ENCODE data around the gene FGD5.

FGD5 gene

DNA sequence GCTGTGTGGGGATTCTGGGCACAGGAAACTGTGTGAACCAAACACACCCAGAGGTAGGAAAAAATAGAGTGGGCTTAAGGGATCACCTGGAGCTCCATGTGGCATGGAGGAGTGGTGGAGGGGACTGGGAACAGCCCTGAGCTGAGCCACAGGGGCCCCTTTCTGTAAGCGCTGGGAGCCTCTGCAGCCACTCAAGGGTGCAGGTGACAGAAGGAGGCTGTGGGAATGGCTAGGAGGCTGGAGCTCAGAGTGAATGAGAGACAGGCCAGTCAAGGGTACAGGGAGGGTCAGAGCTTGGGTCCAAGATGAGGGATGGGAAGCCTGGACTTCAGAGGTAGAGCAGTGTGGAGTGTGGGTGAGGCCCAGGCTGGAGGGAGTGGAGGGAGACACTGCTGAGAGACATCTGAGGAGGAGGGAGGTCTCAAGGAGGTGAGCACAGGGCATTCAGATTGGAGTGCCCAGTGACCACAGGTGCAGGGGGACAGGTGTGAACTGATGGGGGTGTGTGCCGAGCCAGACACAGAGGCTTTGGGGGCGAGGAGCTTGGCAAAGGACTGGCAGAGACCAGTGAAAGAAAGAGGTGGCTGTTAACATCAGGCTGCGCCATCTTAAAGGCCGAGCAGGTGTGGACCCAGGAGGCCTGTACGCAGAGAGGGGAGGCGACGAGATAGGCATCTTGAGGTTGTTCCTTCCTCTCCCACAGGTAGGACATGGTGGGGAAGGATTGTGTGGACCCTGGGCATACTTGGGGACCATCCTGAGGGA lies 56.8 kb downstream of the FGD5 start:
- no peak overlapping the region for H3K4me3 ChIP-seq (ENCODE audit: low read depth, low read length)
- no peak for DNase-seq (ENCODE audit: low read depth)

GRCh38 chr3:14876921-14877333 lies 58.2 kb downstream of the FGD5 start:
- H3K4me3 ChIP-seq (ENCODE audit: low read depth, low read length): no peak overlapping the region
- DNase-seq (ENCODE audit: low read depth): no peak
- TF ChIP-seq, protein P1, sequence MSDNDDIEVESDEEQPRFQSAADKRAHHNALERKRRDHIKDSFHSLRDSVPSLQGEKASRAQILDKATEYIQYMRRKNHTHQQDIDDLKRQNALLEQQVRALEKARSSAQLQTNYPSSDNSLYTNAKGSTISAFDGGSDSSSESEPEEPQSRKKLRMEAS (IDR thresholded peaks at IDR 0.05; ENCODE audit: low read depth, low read length): no peak
- TF ChIP-seq POLR2A (IDR thresholded peaks at IDR 0.05; ENCODE audit: extremely low read depth, insufficient read length) (no peak), MYC (IDR thresholded peaks at IDR 0.05; ENCODE audit: low read depth, low read length) (no peak), CTCF (IDR thresholded peaks at IDR 0.05; ENCODE audit: low read depth, low read length) (no peak)

More for the DNA sequence above, 56.8 kb downstream of the FGD5 start:
- TF ChIP-seq, protein P1 (IDR thresholded peaks at IDR 0.05; ENCODE audit: low read depth, low read length): no peak
- TF ChIP-seq MYC (IDR thresholded peaks at IDR 0.05; ENCODE audit: low read depth, low read length): no peak

GRCh38 chr3:14877469-14877868 lies 58.7 kb downstream of the FGD5 start:
- TF ChIP-seq MYC (IDR thresholded peaks at IDR 0.05; ENCODE audit: low read depth, low read length) (no peak), POLR2A (IDR thresholded peaks at IDR 0.05; ENCODE audit: extremely low read depth, insufficient read length) (no peak), CTCF (IDR thresholded peaks at IDR 0.05; ENCODE audit: low read depth, low read length) (no peak)
- TF ChIP-seq, protein P1 (IDR thresholded peaks at IDR 0.05; ENCODE audit: low read depth, low read length): no peak

GRCh38 chr3:14879211-14879874 lies 60.6 kb downstream of the FGD5 start:
- H3K4me3 ChIP-seq (ENCODE audit: low read depth, low read length): no peak overlapping the region
- DNase-seq (ENCODE audit: low read depth): peak; percentile 30
- TF ChIP-seq MYC (IDR thresholded peaks at IDR 0.05; ENCODE audit: low read depth, low read length) (no peak), POLR2A (IDR thresholded peaks at IDR 0.05; ENCODE audit: extremely low read depth, insufficient read length) (no peak), CTCF (IDR thresholded peaks at IDR 0.05; ENCODE audit: low read depth, low read length) (no peak)
- TF ChIP-seq, protein P1 (IDR thresholded peaks at IDR 0.05; ENCODE audit: low read depth, low read length): peak; percentile 57

More at GRCh38 chr3:14877469-14877868, 58.7 kb downstream of the FGD5 start:
- H3K4me3 ChIP-seq (ENCODE audit: low read depth, low read length): no peak overlapping the region
- DNase-seq (ENCODE audit: low read depth): no peak

DNA sequence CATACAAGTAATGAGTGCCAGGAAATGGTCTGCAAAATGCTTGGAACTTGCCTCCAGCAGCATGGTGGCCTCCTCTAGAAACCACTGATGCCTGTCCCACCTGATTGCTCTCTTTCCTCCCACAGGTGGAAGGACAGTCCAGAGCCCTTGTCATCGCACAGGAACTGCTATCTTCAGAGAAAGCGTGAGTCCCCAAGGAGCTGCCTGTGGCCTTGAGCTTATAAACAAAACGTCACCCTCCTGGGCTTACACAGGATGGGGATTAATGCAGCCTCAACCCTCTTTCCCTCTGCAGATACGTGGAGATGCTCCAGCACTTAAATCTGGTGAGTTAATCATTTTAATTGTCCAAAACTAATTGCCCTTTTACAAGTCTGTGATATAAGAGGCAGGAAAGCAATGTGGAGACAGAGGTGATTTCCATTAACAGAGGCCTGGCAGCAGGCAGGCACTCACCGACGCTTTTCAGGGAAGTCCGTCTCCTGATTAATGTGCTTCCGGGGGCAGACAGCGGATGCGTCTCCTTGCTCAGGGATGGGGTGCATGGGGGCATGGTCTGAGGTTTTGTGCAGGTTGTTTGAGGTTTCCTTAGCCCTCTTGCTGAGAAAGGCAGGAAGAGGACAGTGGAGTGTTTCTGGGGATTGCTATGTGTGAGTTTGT lies 61.8 kb downstream of the FGD5 start:
- no peak for DNase-seq (ENCODE audit: low read depth)
- no peak overlapping the region for H3K4me3 ChIP-seq (ENCODE audit: low read depth, low read length)
- TF ChIP-seq, protein P1 (IDR thresholded peaks at IDR 0.05; ENCODE audit: low read depth, low read length): no peak
- TF ChIP-seq MYC (IDR thresholded peaks at IDR 0.05; ENCODE audit: low read depth, low read length) (no peak), POLR2A (IDR thresholded peaks at IDR 0.05; ENCODE audit: extremely low read depth, insufficient read length) (no peak), CTCF (IDR thresholded peaks at IDR 0.05; ENCODE audit: low read depth, low read length) (no peak)
